GM06990 (cell line): Measurements from ENCODE around the gene RNF126.
A peak's percentile ranks its signal among the peaks of the same experiment; 100 is the strongest.
"Not testable (repeated sequence)": the region's sequence is repeated elsewhere in the genome, so short reads cannot be mapped to it uniquely, and the experiment has no call there.

Experiments used
- DNase-seq: peaks from one replicate; pipeline ENCODE4 v3.0.0-alpha.2; 2011; ENCODE audit not compliant: insufficient read length; ENCODE audit errors: extremely low read depth
- H3K27me3 ChIP-seq: replicated peaks from 2 replicates; pipeline ENCODE4 v1.6.0; 2011; ENCODE audit warnings: low read length; ENCODE audit not compliant: control insufficient read depth, insufficient read depth
- H3K36me3 ChIP-seq: 2 replicates; pipeline ENCODE4 v1.5.1; 2011; ENCODE audit warnings: low read length; ENCODE audit not compliant: control insufficient read depth, insufficient read depth
- H3K4me3 ChIP-seq: replicated peaks from 2 replicates; pipeline ENCODE4 v1.5.1; 2011; ENCODE audit warnings: low read depth, mild to moderate bottlenecking, control low read depth, low read length
- CTCF ChIP-seq: IDR thresholded peaks from 2 replicates; pipeline ENCODE4 v1.5.1; 2011; ENCODE audit warnings: low read length, control low read depth, mild to moderate bottlenecking, inconsistent platforms; ENCODE audit not compliant: insufficient read depth, poor library complexity, severe bottlenecking

Gene RNF126

DNA sequence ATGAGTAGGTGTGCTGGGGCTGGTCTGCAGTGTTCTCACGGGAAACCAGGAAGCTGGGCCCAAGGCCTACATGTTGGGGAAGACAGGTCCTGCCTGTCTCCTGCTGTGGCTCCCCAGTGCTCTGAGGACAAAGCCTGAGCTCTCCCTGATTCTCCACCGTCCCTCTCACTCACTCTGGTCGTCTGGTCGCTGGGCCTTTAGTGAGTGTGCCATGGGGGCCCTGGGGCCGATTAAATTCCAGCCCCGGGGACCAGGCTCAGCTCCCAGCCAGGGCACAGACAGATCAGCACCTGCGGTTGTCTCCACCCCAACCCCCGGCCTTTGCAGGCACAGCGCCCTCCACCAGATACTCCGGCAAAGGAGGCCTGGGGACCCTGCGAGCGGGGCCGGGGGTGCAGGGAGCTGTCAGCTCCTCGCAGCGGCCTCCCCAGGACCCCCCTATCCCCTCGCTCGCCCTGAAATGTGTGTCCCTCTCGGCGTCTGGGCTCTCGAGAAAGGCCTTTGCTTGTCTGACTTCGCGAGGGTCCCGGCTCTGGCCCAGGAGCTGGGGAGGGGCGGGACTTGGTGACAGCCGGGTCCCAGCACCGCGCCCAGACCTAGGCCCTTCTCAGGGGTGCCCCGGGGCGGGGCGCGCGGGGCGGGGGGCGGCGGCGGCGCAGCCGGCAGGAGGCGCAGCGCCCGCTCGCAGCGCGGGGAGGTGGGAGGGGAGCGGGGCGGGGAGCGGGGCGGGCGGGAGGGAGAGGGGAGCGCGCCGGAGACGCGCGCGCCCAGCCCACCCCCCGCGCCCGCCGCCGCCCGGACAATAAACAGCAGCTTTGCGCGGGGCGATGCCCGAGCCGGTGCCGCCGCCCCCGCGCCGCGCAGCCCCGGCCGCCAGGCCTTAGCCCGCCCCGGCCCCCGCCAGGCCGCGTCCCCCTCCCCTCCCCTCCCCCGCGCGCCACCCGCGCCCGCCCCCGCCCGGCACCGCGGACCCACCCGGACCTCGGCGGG, 45.4 kb upstream of the RNF126 start, which contains the start of gene PALM:
Gene PALM, plus strand, starts transcription at position 782 of the 990 bp plus-strand sequence. CDS start 212 bp downstream, outside the sequence.
- H3K36me3 ChIP-seq: no peaks in the 10 kb centered on the region
- no peaks in the 10 kb centered on the region; the same call in none of the 2 replicates for H3K27me3 ChIP-seq
- H3K4me3 ChIP-seq: no peak within 1 kb of the TSS
- TF ChIP-seq CTCF: no peak
- no peak for DNase-seq

DNA sequence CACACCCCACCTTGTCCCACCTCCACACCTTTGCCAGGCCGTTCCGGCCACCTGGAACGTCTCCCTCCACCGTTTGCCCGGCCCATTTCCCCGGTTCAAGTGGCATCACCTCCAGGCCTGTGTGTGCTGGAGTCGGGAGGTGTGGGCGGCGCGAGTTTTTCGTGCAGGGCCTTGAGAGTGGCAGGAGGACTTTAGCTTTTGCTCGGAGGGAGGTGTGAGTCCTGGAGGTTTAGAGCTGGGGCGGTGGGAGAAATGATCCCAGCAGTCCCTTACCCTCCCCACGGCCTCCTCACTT, 41.4 kb upstream of the RNF126 start:
- no peak for TF ChIP-seq CTCF
- no peaks in the 10 kb centered on the region; the same call in 1 of the 2 replicates for H3K27me3 ChIP-seq
- no peak overlapping the region for H3K4me3 ChIP-seq
- H3K36me3 ChIP-seq: no peaks in the 10 kb centered on the region
- no peak for DNase-seq

GRCh38 chr19:703651-704446, 40.8 kb upstream of the RNF126 start:
- Histone ChIP-seq H3K27me3 (no peaks in the 10 kb centered on the region; the same call in 1 of the 2 replicates), H3K4me3 (no peak overlapping the region)
- no peak for TF ChIP-seq CTCF

DNA sequence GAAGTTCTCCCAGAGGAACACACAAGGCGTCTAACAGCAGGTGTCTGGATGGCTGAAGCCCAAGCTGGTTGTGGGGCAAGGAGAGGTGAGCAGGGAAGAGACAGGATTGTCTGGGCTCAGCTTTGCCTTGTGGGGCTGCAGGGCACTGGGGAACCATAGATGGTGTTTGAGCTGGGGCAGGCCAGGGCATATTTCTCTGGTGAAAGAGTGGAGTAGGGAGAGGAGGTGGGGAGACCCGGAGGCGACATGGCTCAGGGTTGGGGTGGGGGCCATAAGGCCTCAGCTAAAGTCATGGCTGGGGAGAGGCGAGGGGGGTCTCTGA, 40.3 kb upstream of the RNF126 start:
- H3K27me3 ChIP-seq: no peaks in the 10 kb centered on the region; the same call in 1 of the 2 replicates
- H3K4me3 ChIP-seq: no peak overlapping the region
- no peaks in the 10 kb centered on the region for H3K36me3 ChIP-seq
- no peak for DNase-seq
- TF ChIP-seq CTCF: no peak

More at GRCh38 chr19:703651-704446, 40.8 kb upstream of the RNF126 start:
- no peaks in the 10 kb centered on the region for H3K36me3 ChIP-seq
- DNase-seq: peak; percentile 56

- DNase-seq, H3K36me3 ChIP-seq, H3K4me3 ChIP-seq, H3K27me3 ChIP-seq: not testable (repeated sequence)
Measured at GRCh38 chr19:702847-703246, 39.8 kb upstream of the RNF126 start.

GRCh38 chr19:699885-700284, 36.9 kb upstream of the RNF126 start:
- not testable (repeated sequence) for DNase-seq, H3K27me3 ChIP-seq, H3K4me3 ChIP-seq, H3K36me3 ChIP-seq

- H3K27me3 ChIP-seq, H3K4me3 ChIP-seq, H3K36me3 ChIP-seq, DNase-seq: not testable (repeated sequence)
Measured at GRCh38 chr19:698529-698928, 35.5 kb upstream of the RNF126 start.
